ENCODE data around the gene CCL7.

DNA sequence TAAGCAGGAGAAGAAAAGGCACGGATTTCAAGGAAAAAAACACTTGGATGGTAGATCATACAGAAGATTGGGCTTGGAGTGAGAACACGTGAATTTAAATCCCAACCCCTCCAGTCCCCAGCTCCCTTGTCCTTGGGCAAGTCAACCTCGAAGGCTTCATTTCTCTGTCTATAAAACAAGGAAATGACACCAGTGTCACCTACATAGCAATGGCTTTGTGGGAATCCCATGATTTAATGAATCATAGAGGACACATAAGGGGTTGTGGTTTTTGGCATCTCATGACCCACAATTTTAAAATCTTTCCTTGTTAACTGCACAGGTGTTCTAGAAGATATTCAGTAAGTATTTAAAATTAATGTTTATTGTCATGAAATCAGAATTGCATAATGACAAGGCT, 23.1 kb upstream of the CCL7 start:
- no peak for TF ChIP-seq FOXA1 (IDR thresholded peaks at IDR 0.05)
- no peak for TF ChIP-seq SP1 (IDR thresholded peaks at IDR 0.05)
- TF ChIP-seq ZNF384 (IDR thresholded peaks at IDR 0.05), result no peak
- TF ChIP-seq TARDBP (IDR thresholded peaks at IDR 0.05), result no peak
- TF ChIP-seq NFRKB (IDR thresholded peaks at IDR 0.05), result no peak
- TF ChIP-seq SUZ12 (IDR thresholded peaks at IDR 0.05), result no peak
- TF ChIP-seq PKNOX1 (IDR thresholded peaks at IDR 0.05), result no peak
- no peak for TF ChIP-seq FOXM1 (IDR thresholded peaks at IDR 0.05; ENCODE audit: borderline replicate concordance)
- no peak for TF ChIP-seq FOXK2 (IDR thresholded peaks at IDR 0.05)

All from HEK293T (cell line).